ENCODE data around the gene DNAAF8.

GRCh38 chr16:4752351-4753100 is 18.2 kb downstream of the DNAAF8 start:
- TF ChIP-seq EZH2 (IDR thresholded peaks at IDR 0.05) (no peak), CTCF (IDR thresholded peaks at IDR 0.05) (no peak), EZH2phosphoT487 (IDR thresholded peaks at IDR 0.05) (no peak)

All from neural progenitor cell (in vitro differentiated cells).